HG03066 (cell line): ENCODE measurements around the gene RGS17.
A peak's percentile ranks its signal among the peaks of the same experiment; 100 is the strongest.
"Not testable (repeated sequence)": the region's sequence is repeated elsewhere in the genome, so short reads cannot be mapped to it uniquely, and the experiment has no call there.

Source experiments
- ATAC-seq: cut with Tn5 transposase; IDR thresholded peaks from one replicate; pipeline ENCODE4 v1.9.1; 2021; ENCODE audit warnings: low read depth; ENCODE audit not compliant: unreplicated experiment

RGS17 gene

DNA sequence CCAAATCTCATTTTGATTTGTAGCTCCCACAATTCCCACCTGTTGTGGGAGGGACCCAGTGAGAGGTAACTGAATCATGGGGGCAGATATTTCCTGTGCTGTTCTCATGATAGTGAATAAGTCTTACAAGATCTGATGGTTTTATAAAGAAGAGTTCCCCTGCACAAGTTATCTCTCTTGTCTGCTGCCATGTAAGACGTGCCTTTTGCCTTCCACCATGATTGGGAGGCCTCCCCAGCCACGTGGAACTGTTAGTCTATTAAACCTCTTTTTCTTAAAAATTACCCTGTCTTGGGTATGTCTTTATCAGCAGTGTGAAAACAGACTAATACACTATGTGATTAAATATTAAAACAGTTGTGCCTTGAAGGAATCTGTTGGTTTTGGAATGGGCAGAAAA, 131.5 kb downstream of the RGS17 start:
- not testable (repeated sequence) for ATAC-seq

DNA sequence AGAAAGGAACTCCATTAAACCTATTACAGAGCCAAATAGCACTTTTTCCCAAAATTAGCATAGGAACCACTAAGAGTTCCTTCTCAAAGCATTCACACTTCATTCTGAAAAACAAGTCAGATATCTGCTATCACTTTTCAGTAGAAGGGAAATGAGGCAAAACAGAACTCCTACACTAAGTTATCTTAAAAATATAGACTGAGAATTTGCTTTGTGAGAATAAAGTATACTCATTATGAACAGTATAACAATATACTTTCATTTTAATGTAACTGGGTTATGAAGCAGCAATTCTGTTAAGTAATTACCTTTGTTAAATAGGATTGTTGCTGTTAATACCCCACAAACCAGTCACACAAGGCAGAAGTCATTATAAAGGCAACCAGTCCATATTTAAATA, 137.2 kb downstream of the RGS17 start:
- ATAC-seq = no peak

DNA sequence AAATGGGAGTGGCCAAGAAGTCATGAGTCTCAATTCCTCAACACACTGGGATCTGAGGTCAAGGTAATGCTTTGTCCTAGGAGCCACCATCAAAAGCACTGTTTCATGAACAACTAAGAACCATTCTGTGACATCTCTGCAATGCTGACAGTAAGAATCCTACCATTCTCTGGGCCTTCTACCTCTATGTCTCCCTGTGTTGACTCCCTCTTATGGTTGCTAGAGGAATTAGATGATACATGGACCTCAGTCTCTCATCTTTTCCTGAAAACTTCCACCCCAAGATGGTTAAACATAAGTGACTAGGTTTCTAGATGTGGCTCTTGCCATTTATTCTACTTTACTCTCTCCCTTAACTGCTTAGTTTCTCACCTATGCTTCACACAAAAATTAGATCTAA, 137.7 kb downstream of the RGS17 start:
- ATAC-seq = no peak

DNA sequence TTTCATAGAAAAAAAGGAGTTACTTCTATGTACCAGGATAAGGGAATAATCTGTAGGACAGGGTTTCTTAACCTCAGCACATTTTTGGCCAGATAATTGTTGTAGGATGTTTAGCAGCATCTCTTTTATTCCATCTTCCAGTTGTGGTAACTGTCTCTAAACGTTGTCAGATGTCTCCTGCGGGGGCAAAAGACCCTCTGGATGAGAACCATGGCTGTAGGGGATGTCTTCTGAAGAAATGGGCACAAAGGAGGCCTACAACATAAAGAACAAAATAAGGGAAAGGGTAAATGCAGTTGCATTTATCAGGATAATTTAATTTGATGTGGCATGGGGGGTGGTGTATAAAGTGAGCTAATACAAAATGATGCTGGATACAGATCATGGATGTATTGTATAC, 144.1 kb downstream of the RGS17 start:
- no peak for ATAC-seq

DNA sequence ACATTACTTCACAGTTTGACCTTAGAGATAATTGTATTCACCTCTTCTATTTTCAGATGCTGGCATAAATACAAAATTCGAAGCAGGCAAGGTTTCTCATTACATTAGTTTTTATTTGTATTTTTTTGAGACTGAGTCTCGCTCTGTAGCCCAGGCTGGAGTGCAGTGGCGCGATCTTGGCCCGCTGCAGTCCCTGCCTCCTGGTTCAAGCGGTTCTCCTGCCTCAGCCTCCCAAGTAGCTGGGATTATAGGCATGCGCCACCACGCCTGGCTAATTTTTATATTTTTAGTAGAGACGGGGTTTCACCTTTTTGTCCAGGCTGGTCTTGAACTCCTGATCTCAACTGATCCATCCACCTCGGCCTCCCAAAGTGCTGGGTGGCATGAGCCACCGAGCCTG, 145.8 kb downstream of the RGS17 start:
- ATAC-seq = not testable (repeated sequence)

DNA sequence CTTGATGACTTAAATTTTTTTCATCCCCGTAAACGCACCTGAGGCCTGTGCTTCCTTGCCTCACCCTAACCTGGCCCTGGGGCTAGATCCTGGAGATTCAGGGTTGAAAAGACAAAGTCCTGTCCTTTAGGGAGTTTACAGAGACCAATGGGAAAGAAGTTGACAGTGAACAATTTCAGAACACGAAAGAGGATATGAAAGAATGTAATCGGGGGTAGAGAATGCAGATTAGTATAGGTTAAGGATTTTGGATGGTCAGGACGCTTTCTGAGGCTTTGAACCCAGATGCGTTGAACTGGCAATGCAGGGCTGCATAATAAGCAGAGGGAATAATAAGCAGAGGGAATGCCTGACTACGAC, 146.6 kb downstream of the RGS17 start:
- ATAC-seq = peak; percentile 33

DNA sequence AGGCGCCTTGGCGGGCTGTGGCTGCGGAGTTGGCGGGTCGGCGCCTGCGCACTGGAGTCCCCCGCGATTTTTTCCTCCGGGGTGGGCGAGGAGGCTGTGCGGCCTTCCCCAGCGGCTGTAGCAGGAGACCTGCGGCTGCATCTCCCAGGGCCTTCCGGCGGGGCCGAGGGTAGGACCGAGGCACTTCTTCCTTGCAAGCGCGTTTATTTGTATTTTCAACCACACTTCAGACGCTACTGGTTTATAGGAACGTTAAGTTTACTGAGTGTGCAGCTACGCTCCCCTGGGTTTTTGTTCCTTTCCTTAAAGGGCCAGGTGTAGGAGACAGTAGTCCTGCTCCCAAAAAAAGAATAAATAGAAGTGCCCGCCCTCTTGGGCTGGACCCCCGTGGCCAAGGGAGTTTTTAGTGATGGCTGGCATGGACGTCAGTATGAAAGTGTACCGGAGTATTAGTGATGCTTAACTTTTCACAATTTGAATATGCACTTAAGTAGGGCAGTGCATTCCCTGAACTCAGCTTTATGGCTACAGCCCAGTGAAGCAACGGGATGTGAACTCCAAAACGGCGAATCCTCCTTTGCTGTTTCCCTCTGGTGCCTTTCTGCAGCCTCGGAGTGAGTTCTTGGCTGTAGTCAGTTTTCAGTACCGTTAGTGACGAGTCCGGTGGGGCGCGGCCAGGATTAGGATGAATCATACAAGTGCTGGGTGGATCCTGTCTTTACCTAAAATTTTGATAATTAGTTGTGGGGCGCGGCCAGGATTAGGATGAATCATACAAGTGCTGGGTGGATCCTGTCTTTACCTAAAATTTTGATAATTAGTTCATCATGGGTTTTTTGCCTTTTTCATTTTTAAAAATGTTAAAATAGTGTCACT, 147.2 kb downstream of the RGS17 start:
- ATAC-seq = peak; percentile 20

DNA sequence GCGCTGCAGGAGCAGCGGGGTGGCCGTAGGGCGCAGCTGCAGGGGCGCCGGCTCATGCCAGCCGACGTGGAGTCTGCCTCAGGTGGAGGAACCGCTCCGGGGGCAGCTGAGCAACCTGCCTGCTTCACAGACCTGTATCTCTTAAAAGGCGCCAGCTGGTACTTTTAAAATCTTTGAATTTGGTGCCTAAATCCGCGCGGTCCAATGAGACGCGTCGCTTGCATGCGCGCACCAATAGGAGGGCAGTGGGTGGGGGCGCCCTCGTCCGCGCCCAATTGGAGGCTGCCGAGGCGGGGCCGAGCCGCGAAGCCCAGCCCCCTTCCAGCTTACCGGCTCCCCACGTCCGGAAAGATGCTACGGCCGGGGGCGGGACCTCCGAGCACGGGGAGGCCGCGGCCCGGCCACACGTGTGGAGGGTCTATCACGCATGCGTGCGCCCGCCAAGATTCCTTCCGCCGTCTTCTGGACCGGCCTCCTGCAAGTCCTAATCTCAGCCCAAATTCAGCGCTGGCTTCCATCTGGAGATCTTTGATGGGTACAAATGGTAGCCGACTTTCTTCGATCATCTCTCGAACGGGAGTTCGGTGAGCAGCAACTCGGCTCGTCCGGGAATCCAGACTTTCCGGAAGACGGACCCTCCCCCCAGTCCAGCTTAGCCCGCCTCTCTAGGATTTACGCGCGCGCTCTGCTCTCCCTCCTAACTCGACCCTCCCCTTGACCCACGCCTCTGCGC, 148.0 kb downstream of the RGS17 start, which contains the start of gene FBXO5:
Gene FBXO5 (minus strand): TSS at position 138 of the 733 bp plus-strand sequence. CDS start 82 bp downstream, at position 56.
- ATAC-seq = peak; percentile 75

DNA sequence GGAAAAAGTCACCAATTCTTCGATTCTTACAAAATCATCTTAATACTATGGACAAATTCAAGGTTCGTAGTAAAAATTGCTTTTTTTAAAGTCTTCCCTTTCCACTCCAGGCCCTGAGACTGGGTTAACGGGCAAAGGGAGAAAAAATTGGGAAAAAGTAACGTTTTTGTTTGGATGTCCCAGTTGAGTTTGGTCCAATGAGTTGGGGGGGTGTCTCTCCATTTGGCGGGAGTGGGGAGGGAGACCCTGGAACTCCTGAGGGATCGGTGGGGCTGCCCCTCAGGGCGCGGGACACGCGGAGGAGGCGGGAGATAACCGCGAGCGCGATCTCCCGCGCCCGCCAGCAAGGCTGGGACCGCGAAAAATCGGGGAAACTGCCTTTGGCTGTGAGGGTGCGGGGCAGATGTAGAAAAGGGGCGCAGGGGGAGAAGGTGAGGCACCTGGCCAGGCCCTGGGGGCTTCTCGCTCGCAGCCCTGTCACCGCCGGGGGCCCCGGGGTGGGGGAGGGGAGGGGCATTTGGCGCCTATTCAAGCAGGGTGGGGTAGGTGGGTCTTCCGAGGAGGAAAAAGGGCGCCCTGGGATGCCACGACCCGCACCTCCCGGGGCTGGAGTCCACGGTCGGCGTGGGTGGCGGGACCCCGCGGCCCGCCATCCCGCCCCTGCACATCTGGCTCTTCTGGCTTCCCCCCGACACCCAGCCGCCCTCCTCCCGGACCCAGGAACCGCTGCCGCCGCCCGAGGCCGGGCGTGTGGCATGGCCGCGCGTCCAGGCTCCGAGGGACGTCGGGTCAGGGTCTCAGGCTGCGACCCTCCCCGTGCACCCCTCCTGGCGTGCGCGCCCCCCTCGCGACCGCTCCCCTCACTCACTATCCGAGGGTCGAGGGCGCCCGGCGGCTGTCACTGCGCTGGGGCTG, 148.8 kb downstream of the RGS17 start:
- ATAC-seq = no peak

DNA sequence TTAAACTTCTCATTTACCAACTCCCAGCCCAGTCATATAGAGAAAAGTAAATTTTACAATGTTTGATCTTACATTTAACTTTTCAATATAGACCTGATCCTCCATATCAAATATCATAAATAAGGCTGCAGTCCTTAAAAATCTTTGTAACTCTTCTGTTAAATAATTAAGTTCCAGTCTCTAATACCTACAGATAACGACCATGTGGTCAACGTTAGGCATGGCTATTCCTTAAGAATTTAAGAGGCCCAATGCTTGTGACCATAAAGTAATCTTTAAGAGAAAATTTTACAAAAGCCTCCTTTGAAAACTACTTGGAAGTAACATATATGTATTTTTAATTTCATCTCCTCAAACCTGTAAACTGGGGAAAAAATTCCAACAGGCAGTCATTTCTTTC, 149.9 kb downstream of the RGS17 start:
- no peak for ATAC-seq

DNA sequence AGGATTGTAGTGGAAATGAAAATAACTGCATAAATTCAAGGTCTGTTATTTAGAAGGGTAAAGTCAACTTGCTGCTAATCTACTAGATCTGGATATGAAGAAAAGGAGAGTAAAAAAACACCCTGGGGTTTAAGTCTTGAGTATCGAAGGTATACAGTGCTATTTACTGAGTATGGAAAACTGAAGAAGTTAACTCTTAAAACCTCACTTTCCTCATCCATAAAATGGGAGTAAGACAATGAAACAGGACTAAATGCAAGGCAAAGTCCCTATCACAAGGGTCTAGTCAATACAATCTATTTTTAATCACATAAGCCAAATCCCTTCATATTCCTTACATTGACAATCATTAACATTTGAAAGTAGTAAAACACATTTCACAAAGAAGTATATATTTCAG, 150.4 kb downstream of the RGS17 start:
- no peak for ATAC-seq

DNA sequence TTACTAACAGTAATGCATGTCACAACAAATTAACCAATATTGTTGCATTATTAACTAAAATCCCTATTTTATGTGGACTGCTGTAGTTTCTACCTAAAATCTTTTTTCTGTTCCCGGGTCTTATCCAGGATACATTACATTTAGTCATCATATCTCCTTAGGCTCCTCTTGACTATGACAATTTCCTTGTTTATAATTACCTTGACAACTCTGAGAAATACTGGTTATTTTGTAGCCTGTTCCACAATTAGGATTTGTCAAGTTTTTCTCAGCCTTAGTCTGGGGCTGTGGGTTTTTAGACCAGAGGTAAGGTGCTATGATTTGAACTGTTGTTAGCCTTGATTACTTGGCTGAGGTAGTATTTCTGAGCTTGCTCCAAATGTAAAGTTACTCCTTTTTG, 152.0 kb downstream of the RGS17 start:
- no peak for ATAC-seq

DNA sequence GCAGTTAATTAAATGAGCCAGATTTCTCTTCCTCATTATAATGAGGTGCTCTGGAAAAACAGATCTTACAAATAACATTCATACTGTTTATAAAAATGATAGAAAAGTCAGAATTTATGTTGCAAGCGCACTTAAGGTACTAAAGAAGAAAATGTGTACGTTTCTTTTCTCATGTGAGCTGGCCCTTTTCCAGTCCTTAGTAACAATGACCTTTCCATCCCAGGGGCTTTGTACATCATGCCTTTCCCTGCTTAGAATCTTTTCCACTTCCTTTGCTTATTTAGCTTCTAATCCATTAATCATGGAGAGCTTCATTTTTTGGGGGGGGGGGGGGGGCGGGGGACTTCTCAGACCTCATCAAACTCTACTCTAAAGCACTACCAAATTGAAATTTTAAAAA, 153.0 kb downstream of the RGS17 start:
- no peak for ATAC-seq

DNA sequence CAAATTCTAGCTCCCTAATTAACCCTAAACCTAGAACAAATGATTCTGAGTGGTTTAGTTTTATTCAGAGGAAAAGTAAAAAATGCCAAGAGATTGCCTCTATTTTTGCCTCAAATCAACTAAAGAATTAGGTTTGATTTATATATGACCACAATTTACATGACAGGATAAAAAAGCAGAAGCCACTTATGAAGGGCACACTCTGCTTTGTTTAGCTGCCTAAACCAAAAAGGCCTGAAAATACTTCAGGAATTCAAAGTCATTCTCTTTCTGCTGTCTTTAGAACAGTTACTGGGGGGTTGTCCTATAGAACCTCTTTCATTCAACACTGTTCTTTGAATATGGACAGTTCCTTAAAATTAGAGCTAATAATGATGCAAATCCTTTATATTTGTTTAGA, 153.5 kb downstream of the RGS17 start:
- ATAC-seq = no peak

DNA sequence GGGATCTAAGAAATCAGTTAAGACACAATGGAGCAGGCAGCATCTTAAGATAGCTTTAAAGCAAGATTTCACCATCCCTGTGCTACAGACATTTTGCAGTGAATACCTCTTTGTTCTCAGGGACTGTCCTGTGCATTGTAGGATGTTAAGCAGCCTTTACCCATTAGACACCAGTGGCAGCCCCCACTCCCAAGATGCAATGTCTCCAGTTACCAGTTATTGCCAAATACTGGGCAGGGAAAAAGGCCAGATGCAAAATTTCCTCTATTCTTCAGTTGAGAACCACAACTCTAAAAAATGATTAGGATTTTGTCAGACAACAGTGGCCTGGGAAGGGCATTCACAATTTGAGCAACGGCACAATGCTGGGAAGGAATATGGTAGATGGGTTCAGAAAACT, 154.3 kb downstream of the RGS17 start:
- no peak for ATAC-seq

DNA sequence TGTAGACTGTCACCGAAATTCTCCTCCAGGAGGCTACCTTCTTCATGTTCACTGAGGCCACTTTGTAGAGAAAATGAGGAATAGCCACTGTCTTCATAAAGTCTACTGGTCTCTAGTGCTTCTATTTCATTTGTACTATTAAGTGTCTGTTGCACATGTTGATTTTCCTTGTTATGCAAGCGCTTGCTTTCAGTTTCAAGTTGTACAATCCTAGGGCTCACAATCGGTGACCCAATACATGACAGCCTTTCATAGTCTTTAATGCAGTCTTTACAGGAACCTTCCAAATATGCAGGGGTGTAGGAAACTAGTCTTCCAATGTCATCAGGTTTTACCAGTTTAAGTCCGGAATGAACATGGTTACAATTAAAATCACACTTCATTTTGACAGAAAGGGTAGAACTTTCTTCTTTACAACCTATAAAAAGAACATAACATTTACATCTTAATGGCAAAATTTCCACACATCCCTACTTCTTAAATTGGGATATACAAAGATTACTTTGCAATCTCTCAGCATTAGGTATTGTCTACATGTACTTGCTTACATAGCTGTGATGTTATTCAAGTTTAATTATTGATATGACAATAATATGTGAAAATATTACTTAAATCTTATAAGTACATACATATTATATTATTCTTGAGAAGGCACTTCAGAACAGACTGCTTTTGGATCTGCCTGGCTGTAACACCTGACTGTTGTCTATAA, 155.7 kb downstream of the RGS17 start:
- ATAC-seq = peak; percentile 46

DNA sequence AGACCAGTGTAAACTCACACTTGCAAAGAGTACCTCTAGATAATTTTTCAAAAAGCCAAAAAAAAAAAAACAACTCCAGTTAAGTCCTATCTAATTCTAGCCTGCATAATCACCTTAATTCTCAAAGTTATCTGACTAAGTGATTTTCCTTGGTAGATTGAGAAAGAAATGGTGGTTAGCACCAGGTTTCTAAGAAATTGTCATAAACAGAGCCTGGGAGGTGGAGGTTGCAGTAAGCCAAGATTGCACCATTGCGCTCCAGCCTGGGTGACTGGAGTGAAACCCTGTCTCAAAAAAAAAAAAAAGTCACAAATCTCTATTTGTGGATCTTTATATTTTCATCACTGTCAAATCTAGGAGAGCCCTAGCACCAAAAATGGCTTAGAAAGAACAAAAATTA, 157.2 kb downstream of the RGS17 start:
- ATAC-seq = no peak

DNA sequence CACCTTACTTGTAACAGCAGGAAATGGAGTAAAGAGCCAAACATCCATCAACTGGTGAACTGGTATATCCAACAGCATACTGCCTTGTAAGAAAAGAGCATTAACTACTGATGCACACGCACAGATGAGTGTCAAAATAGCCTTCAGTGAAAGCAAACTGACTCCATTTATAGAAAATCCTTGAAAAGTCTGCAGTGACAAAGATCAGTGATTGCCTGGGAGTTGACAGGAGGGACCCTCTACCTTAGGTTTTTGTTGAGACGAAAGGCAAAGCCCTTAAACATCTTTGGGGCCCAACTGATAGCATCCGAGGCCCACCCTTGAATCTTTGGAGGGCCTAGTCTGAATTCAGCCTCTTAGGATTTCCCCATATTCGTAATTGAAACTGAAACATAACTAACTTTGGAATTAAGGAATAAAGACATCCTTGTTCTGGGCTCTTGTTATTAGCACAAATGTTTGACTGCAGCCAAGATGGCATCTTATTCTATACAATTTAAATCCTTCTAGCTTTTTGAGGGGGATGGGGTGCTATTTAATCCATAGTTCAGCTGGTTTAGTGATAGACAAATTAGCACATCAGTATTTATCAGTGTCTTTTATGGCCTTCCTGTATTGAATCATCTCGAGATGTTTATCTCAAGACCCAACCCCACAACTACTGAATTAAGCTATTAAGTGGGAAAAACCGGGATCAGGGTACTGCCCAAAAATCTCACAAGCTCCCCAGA, 161.2 kb downstream of the RGS17 start:
- no peak for ATAC-seq

DNA sequence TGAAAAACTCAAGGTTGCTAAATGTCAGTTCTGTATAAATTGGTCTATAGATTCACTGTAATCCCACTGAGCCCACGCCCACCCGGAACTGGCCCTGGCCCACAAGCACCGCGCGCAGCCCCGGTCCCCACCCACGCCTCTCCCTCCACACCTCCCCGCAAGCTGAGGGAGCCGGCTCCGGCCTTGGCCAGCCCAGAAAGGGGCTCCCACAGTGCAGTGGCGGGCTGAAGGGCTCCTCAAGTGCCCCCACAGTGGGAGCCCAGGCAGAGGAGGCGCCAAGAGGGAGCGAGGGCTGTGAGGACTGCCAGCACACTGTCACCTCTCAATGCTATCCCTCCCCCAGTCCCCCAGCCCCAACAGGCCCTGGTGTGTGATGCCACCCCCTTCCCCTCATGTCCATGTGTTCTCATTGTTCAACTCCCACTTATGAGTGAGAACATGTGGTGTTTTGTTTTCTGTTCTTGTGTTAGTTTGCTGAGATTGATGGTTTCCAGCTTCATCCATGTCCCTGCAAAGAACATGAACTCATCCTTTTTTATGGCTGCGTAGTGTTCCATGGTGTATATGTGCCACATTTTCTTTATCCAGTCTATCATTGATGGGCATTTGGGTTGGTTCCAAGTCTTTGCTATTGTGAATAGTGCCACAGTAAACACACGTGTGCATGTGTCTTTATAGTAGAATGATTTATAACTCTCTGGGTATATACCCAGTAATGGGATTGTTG, 164.8 kb downstream of the RGS17 start:
- not testable (repeated sequence) for ATAC-seq
